Colonic mucosa (tissue), 4 donors: ENCODE results near the gene FAM234A. TPM values are rescaled to one million over a fixed set of nuclear protein-coding genes. Genes with fewer than 3 reads are reported as not detected.
A peak's percentile ranks its signal among the peaks of the same experiment; 100 is the strongest.

ENCODE experiments used
- DNase-seq: peaks from one replicate; pipeline ENCODE4 v3.0.0-alpha.2; 2020
- H3K27ac ChIP-seq: fragments of 200-600 bp; one replicate; pipeline ENCODE4 v1.8.0; 2021
- H3K27me3 ChIP-seq: fragments of 200-600 bp; one replicate; pipeline ENCODE4 v1.8.0; 2021
- H3K36me3 ChIP-seq: fragments of 200-600 bp; one replicate; pipeline ENCODE4 v1.8.0; 2021
- H3K4me1 ChIP-seq: fragments of 200-600 bp; one replicate; pipeline ENCODE4 v1.8.0; 2021; ENCODE audit warnings: mild to moderate bottlenecking
- H3K4me3 ChIP-seq: fragments of 200-600 bp; one replicate; pipeline ENCODE4 v1.8.0; 2021
- H3K9ac ChIP-seq, 2 donors: one replicate each; pipeline ENCODE4 v1.7.0; 2013; ENCODE audit warnings: control low read depth in 2 of 2, low read depth in 2 of 2, low read length in 2 of 2
- H3K9me3 ChIP-seq: fragments of 200-600 bp; one replicate; pipeline ENCODE4 v1.8.0; 2021
- CTCF ChIP-seq: fragments of 200-600 bp; IDR thresholded peaks from one replicate; pipeline ENCODE4 v1.8.0; 2022; ENCODE audit warnings: antibody characterized with exemption, mild to moderate bottlenecking
- intact Hi-C: fragments of 100-400 bp; cut with DNase I; formaldehyde crosslinking; loops from one replicate; pipeline ENCODE4 v1.14.1; 2022
- total RNA-seq, 2 donors: library from RNA; stranded (reverse); fragmentation: NEBNext Ultra II Directional in 1 of 2; extraction: Animal tissue kit (Norgen Biotek cat#: 25700) in 1 of 2; gene quantifications; one replicate each; pipeline ENCODE4 v1.2.1, GENCODE V29; 2021
- donor health status: healthy.
- donor health status: DM: no; HTN: no; CAD: no.
- donor health status: DM: no; HTN: no; CAD: no.

Gene FAM234A
- total RNA-seq, 2 donors from 2014 or later = 105 to 124 TPM

GRCh38 chr16:278863-279366, 44.3 kb downstream of the FAM234A start:
- intact Hi-C loops = no loop called here
- Histone ChIP-seq H3K36me3 (no peaks in the 10 kb centered on the region), H3K9ac (no peak overlapping the region), H3K4me3 (no peak overlapping the region), H3K27ac (no peak overlapping the region), H3K4me1 (no peaks in the 10 kb centered on the region), H3K27me3 (peaks cover 39% of the 10 kb centered on the region), H3K9me3 (no peaks in the 10 kb centered on the region)
- DNase-seq = no peak
- no peak for TF ChIP-seq CTCF

GRCh38 chr16:279531-279930, 44.9 kb downstream of the FAM234A start:
- intact Hi-C loops = no loop called here
- no peak overlapping the region for H3K4me3 ChIP-seq
- no peak overlapping the region for H3K9ac ChIP-seq
- no peaks in the 10 kb centered on the region for H3K9me3 ChIP-seq
- no peak overlapping the region for H3K27ac ChIP-seq
- H3K36me3 ChIP-seq = no peaks in the 10 kb centered on the region
- no peak for TF ChIP-seq CTCF
- peaks cover 39% of the 10 kb centered on the region for H3K27me3 ChIP-seq
- DNase-seq = no peak
- H3K4me1 ChIP-seq = no peaks in the 10 kb centered on the region

- H3K27me3 ChIP-seq = peaks cover 35% of the 10 kb centered on the region
- H3K4me3 ChIP-seq = no peak overlapping the region
- no peaks in the 10 kb centered on the region for H3K4me1 ChIP-seq
- intact Hi-C loops = no loop called here
- H3K36me3 ChIP-seq = no peaks in the 10 kb centered on the region
- H3K27ac ChIP-seq = no peak overlapping the region
- no peak for DNase-seq
- peak overlapping the region in 1 of 2 donors; percentile 35 for H3K9ac ChIP-seq
- TF ChIP-seq CTCF = no peak
- no peaks in the 10 kb centered on the region for H3K9me3 ChIP-seq
Observed at GRCh38 chr16:280005-280460, 45.4 kb downstream of the FAM234A start.

GRCh38 chr16:280552-280951, 45.9 kb downstream of the FAM234A start, which contains the start of gene ARHGDIG:
TSS of gene ARHGDIG (plus strand) at chr16:280591. CDS start at chr16:280681, 90 bp downstream.
- no peaks in the 10 kb centered on the region for H3K4me1 ChIP-seq
- H3K9me3 ChIP-seq = no peaks in the 10 kb centered on the region
- no peaks in the 10 kb centered on the region for H3K36me3 ChIP-seq
- intact Hi-C loops = no loop called here
- peak within 1 kb of the TSS in 1 of 2 donors; percentile 35 for H3K9ac ChIP-seq
- DNase-seq = no peak
- no peak within 1 kb of the TSS for H3K4me3 ChIP-seq
- peaks cover 32% of the 10 kb centered on the region for H3K27me3 ChIP-seq
- H3K27ac ChIP-seq = no peak within 1 kb of the TSS
- no peak for TF ChIP-seq CTCF

- DNase-seq = no peak
Observed at GRCh38 chr16:280991-281659, 46.5 kb downstream of the FAM234A start.

More at GRCh38 chr16:280991-281659, 46.5 kb downstream of the FAM234A start:
- H3K9me3 ChIP-seq = no peaks in the 10 kb centered on the region
- peaks cover 32% of the 10 kb centered on the region for H3K27me3 ChIP-seq
- H3K4me3 ChIP-seq = no peak overlapping the region
- no peak overlapping the region for H3K27ac ChIP-seq
- intact Hi-C loops = no loop called here
- no peaks in the 10 kb centered on the region for H3K36me3 ChIP-seq
- TF ChIP-seq CTCF = no peak
- H3K9ac ChIP-seq = no peak overlapping the region
- H3K4me1 ChIP-seq = no peaks in the 10 kb centered on the region
